PC-3 (cell line): ENCODE results near the gene HBM.

Experiments
- EZH2phosphoT487 ChIP-seq: fragments of 300-600 bp; sonication (generic); IDR thresholded peaks from 2 replicates; pipeline ENCODE4 v1.6.1; 2018; ENCODE audit warnings: mild to moderate bottlenecking, antibody characterized with exemption, low read length, borderline replicate concordance
- TF ChIP-seq, protein P1 (sequence below): fragments of 300-600 bp; sonication (generic); conservative IDR thresholded peaks from 2 replicates; pipeline ENCODE4 v1.5.1; 2017; ENCODE audit warnings: antibody characterized with exemption, low read depth, mild to moderate bottlenecking, low read length

DNA sequence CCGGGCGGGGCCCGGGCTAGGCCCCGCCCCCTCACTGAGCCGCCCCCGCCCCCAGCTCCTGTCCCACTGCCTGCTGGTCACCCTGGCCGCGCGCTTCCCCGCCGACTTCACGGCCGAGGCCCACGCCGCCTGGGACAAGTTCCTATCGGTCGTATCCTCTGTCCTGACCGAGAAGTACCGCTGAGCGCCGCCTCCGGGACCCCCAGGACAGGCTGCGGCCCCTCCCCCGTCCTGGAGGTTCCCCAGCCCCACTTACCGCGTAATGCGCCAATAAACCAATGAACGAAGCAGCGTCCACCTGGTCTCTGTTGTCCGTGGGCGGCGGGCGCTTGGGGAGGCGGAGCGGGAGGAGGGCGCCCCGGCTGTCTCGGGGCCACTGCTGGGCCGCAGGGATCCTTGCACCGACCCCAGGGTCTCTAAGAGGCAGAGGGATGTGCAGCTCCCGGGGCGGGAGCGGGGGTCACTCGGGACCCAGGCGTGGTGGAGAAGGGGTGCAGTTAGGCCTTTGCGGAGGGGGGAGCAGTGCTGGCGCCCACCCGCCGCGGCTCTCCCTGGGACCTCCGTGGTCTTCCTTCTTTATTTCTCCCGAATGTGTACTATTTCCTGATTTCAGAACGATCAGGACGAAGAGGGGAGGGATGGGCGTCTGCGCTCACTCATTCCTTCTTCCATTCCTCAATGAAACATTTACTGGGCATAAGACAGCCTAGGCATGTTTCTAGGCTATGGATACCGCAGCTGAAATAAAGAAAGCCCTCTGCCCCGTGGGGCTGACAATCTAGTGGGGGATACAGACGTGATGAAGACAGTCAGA is 11.4 kb upstream of the HBM start:
- TF ChIP-seq, protein P1, sequence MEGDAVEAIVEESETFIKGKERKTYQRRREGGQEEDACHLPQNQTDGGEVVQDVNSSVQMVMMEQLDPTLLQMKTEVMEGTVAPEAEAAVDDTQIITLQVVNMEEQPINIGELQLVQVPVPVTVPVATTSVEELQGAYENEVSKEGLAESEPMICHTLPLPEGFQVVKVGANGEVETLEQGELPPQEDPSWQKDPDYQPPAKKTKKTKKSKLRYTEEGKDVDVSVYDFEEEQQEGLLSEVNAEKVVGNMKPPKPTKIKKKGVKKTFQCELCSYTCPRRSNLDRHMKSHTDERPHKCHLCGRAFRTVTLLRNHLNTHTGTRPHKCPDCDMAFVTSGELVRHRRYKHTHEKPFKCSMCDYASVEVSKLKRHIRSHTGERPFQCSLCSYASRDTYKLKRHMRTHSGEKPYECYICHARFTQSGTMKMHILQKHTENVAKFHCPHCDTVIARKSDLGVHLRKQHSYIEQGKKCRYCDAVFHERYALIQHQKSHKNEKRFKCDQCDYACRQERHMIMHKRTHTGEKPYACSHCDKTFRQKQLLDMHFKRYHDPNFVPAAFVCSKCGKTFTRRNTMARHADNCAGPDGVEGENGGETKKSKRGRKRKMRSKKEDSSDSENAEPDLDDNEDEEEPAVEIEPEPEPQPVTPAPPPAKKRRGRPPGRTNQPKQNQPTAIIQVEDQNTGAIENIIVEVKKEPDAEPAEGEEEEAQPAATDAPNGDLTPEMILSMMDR: no peak
- no peak for TF ChIP-seq EZH2phosphoT487
